Ecto neural progenitor cell (in vitro differentiated cells): ENCODE results near the gene ARHGEF33.

Experiments
- DNase-seq: peaks from one replicate; pipeline ENCODE4 v3.0.0-alpha.2; 2018; ENCODE audit warnings: low spot score

The ARHGEF33 gene

DNA sequence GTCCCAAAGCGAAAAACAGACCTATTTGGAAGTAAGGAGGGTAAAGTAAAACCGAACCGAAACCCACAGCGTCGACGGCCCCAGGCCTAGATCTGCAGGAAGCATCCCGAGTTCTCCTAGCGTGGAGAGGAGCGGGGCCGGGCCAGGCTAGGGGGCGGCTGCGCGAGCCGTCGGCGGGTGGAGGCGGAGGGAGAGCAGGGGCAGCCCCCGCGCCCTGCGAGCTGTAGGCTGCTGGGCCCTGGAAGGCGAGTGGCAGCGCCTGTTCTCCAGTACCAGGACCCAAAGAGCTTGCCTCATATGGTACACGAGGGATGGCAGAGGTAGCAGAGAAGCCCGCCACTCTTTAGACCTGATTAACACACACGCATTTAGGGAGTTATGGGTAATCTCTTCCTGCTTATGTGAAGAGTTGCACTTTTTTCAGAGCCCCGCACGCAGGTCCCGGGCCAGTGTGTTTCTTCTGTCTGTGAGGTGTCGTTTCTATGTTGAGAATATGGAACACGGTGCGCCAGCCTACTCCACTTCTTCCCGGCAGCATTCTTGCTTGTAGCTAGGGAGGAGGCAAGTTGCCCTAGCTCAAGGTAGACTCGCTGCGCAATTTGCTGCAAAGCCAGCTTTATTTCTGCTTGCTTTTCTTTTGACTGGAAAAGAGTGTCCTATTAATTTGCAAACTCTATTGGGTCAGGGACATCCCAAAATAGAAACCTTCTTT, 71.1 kb downstream of the ARHGEF33 start:
- DNase-seq: no peak

GRCh38 chr2:38966006-38966405, 76.3 kb downstream of the ARHGEF33 start:
- DNase-seq: no peak

DNA sequence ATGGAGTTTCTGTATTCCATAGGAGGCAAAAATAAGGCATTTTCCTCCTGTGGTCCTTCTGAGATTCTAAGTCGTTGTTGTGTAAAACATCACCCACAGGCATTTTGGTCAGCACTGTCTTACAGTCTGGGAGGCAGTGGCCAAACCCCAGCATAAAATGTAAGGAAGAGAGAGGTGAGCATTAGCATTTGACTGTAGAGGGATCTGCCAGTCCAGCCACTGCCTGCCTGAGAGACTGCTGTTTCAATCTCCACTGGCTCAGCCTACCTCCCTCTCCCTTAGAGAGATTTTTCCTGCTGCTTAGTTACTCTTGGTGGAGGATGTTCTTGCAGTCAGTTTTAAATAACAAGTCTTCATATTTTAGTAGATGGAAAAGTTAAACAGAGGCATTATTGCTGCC, 77.0 kb downstream of the ARHGEF33 start:
- DNase-seq: no peak

DNA sequence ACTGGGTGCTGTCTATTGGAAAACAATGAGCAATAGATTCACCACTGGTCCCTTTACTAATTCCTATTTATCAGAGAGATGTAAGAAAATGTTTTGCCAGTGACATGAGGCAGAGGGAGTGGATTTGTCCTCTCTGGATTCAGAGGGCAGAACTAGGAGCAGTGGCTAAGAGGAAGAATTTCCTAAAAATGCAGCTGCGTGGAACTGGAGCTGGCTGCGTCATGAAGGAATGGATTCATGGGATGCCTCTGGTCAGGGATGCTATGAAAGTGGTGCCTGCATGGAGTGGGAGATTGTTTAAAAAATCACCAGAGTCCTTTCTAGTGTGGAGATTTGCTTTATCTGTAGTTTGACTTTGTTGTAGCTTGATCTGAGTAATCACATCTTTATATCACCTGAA, 78.3 kb downstream of the ARHGEF33 start:
- DNase-seq: no peak

DNA sequence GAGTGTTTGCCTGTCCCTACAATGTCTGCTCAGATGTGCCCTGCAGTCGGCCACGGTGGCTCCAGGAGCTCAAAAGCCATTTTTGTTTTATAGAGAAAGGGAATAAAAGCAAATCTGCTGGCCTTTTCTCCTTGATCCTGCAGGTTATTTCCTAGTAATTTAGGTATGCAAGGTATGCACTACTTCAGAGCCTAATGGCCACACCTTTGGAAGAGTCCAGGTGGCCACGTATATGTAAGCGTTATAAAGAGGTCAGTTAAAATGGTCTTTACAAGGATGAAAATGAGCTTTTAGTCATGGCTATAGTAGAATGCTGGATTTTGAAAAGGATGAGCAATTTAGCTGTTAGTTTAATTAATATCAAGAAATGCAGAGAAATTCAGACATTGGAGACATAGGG, 81.7 kb downstream of the ARHGEF33 start:
- no peak for DNase-seq

DNA sequence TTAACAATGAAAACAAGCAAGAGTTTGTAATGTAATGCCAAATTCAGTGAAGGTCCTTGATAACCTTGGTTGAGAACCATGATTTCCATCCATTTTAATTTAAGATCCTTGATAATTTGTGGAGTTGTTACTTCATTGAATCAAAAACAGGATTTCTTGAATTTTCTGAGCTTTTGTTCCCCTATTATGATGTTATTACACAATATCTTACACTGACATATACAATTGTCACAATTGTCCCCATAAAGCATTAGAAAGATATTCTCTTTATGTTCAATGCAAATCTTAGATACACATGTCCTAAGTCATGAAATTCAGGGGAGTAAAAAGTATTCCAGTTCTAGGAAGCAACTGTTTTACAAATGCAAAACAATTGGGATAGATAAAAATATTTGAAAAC, 83.6 kb downstream of the ARHGEF33 start:
- DNase-seq: no peak

- no peak for DNase-seq
Measured at GRCh38 chr2:38975042-38975441, 85.4 kb downstream of the ARHGEF33 start.

DNA sequence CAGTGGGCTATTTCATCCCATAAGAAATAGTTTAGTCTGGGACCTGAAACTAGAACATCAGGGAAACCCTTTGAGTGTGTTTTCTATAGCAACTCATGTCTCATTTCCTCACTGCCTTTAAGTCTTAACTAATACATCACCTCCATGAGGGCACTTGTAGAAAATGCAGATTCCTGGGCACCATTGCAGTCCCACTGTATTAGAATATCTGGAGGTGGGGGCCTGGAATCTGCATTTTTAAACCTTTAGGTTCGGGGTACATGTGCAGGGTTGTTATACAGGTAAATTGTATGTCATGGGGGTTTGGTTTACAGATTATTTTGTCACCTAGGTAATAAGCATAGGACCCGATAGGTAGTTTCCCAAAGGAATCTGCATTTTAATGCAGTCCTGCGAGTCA, 87.4 kb downstream of the ARHGEF33 start:
- no peak for DNase-seq

DNA sequence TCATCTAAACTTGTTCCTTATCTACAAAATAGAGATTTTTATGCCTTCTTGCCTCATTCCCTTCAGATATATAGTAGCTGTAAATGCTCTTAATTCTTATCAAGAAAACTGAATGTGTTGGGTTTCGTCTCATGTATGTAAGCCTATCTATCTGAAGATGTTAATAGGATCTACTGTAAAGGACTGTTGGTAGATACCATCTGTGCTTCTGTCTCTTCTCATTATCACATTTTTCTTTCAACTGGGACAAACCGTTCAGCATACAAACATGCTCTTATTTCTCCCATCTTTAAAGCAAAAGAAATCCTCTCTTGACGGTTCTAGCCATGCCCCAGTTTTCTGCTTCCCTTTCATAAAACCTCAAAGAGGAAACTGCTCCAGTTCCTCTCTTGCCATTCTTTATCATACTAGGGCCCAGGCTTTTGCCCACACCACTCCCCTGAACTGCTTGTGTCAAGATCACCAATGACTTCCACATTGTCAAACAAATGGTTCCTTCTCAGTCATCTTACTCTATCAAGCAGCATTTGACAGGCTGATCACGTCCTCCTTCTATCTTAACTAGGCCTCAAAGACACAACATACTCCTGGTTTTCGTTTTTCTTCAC, 88.7 kb downstream of the ARHGEF33 start:
- DNase-seq: no peak

DNA sequence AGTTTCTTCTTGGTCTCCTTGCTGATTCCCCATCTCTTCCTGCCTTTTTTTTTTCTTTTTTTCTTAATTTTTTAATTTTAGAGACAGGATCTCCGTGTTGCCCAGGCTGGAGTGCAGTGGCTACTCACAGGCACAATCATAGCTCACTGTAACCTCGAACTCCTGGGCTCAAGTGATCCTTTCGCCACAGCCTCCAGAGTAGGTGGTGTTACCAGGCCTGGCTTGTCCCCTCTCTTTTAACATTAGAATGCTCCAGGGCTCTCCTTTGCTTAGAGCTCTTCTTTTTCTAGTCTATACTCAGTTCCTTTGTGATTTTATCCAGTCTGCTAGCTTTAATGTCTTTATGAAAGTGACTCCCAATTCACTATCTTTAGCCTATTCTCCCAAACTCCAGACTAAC, 89.2 kb downstream of the ARHGEF33 start:
- DNase-seq: no peak

DNA sequence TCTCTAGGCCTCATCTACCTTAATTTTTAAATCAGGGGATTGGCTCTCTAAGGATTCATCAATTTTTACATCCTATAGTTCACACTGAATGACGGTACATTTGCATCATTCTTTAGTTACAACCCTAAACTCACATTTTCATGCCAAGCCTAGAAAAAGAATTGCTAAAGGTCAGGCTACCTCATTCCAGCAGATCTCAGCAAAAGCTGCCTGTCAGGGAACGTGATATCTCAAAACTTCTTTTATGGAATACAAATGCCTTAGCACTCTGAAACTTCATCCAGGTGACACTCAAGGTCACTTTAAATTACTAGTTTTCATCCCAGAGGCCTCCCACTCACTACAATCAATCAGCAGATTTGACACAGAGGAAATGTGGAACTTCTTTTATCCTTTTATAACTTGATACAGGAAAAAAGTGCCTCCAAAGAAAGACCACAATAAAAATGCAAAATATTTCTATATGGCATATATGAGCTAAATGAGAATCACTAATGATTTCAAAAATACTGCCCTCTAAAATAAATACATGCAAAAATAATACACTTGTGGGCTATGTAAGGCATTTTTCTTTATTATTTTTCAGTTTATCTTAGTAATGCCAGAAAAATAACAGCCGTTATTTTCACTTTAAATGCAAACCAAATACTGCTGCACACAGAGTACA, 91.5 kb downstream of the ARHGEF33 start:
- no peak for DNase-seq

- no peak for DNase-seq
Measured at GRCh38 chr2:38981670-38982357, 92.1 kb downstream of the ARHGEF33 start.

GRCh38 chr2:38982498-38982897, 92.8 kb downstream of the ARHGEF33 start:
- no peak for DNase-seq

- no peak for DNase-seq
Measured at GRCh38 chr2:38988716-38989115, 99.0 kb downstream of the ARHGEF33 start.

- DNase-seq: no peak
Measured at GRCh38 chr2:38991899-38992298, 102.2 kb downstream of the ARHGEF33 start.

GRCh38 chr2:38997781-38998180, 108.1 kb downstream of the ARHGEF33 start:
- DNase-seq: no peak

GRCh38 chr2:39000552-39000951, 110.9 kb downstream of the ARHGEF33 start:
- DNase-seq: no peak

GRCh38 chr2:39007875-39008504, 118.3 kb downstream of the ARHGEF33 start:
- DNase-seq: no peak

DNA sequence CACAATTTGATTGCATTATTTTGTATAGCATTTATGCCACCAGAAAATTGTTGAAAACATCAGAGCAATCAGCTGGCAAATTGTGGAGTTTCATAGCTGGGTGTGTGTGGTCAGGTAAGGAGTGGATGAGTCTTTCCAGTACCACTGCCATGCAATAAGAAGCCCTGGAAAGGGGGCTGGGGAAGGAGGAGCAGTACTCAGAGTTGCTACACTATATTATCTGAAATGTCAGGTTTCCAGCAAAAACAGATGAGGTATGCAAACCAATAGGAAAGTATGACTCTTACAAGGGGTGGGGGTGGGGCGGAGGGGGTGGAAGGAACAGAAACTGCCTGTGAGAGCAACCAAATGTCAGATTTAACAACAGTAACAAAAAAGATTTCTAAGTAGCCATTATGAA, 119.0 kb downstream of the ARHGEF33 start:
- no peak for DNase-seq

DNA sequence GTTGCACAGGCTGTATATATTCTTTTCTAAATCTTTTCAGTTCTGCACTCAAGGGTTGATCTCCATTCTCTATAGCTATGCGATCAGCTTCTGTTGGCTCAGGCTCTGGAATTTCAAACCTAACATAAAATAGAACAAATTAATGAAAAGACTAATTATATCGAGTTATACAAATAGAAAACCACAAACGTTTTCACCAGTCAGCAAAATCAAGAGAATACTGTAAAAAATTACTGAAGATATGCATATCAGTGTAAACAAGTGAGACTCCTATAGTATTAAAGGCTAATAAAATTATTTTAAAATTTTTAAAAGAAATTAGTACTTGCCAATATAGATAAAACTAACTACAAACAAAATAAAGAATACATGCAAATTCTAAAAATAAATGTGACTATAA, 124.2 kb downstream of the ARHGEF33 start:
- DNase-seq: no peak

GRCh38 chr2:39015424-39015823, 125.7 kb downstream of the ARHGEF33 start:
- DNase-seq: no peak

DNA sequence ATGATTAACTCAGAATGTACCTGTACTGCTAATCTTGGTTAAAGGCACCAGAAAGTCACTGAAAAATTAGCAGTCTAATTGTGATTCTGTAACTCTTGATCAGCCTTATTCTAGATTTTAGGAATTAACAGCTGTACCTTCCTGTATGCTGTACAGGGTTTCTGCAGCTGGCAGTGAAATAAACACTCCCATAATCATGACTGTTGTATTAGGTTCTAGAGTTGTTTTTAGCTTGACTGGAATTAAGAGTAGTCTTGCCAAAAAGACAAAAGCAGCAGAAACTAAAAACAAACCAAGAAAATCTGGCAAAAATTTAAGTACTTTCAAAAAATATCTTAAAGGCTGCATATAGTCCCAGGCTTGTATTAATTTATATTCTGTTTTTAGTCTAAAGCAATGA, 127.7 kb downstream of the ARHGEF33 start:
- DNase-seq: no peak
